Measurements from ENCODE around the gene SCRN1.

DNA sequence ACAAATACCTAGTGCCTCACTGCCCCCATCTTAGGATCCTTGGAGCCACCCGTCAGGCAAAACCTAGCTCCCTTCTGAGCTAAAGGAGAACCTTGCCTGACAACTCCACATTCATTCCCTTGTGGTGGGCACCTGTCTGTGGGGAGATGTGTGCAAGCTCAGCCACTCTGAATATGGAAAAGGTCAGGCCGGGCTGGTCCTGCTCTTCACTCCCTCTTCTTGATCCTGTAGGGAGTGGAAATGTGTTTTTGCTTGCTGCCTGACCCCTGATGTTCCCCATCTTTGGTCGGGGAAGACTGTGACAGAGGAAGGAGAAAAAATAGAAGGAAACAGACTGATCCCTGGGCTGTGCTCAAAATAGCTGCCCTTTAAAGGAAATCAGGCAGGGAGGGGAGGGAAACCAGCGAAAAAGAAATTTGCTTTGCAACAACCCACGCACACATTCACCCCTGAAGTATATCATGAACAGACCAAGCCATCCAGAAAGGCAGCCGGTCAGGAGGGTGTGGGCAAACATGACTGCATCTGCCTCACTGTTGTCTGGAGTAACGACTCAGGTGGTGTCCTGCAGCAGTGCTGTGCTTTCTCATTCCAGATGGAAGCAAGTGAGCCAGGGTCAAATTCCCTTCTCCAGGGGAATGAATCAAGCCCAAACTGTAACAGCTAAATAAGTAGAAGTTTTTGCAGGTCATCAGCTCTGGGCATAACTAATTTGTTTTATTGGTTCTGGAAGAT is 74.0 kb downstream of the SCRN1 start:
- TF ChIP-seq, protein P1, sequence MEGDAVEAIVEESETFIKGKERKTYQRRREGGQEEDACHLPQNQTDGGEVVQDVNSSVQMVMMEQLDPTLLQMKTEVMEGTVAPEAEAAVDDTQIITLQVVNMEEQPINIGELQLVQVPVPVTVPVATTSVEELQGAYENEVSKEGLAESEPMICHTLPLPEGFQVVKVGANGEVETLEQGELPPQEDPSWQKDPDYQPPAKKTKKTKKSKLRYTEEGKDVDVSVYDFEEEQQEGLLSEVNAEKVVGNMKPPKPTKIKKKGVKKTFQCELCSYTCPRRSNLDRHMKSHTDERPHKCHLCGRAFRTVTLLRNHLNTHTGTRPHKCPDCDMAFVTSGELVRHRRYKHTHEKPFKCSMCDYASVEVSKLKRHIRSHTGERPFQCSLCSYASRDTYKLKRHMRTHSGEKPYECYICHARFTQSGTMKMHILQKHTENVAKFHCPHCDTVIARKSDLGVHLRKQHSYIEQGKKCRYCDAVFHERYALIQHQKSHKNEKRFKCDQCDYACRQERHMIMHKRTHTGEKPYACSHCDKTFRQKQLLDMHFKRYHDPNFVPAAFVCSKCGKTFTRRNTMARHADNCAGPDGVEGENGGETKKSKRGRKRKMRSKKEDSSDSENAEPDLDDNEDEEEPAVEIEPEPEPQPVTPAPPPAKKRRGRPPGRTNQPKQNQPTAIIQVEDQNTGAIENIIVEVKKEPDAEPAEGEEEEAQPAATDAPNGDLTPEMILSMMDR (IDR thresholded peaks at IDR 0.05): no peak
- TF ChIP-seq ZFX (IDR thresholded peaks at IDR 0.05; ENCODE audit: borderline replicate concordance): no peak
